Endothelial cell of umbilical vein (primary cell): ENCODE results near the gene RAPH1. TPM values are rescaled to one million over a fixed set of nuclear protein-coding genes. Genes with fewer than 3 reads are reported as not detected.

Experiments used
- BruUV-seq: library from RNA; stranded (reverse); fragments of 400-500 nt; replicated peaks from 2 replicates; lab custom pipeline; 2021; lab: Mats Ljungman, UMichigan
- CTCF ChIA-PET: fragments of 300-600, 350-600 bp; sonication (Branson Sonifier 250); formaldehyde crosslinking; loops from one replicate; lab custom pipeline; 2021; ENCODE audit warnings: antibody characterized with exemption, inconsistent platforms; lab: Charles Lee
- POLR2A ChIA-PET: fragments of 300-600, 350-600 bp; sonication (Branson Sonifier 250); formaldehyde crosslinking; loops from one replicate; lab custom pipeline; 2021; ENCODE audit warnings: antibody characterized with exemption, inconsistent platforms; lab: Charles Lee
- DNase-seq: peaks from one replicate; pipeline ENCODE4 v3.0.0-alpha.2; 2011; ENCODE audit warnings: low read depth, low spot score
- FAIRE-seq: peaks from 2 replicates; lab custom pipeline; 2011; peaks lifted over from hg19 to GRCh38; lab: Jason Lieb, UNC
- H2AFZ ChIP-seq: 2 replicates; pipeline ENCODE4 v1.6.0; 2012; ENCODE audit warnings: low read depth, low read length, control low read depth, inconsistent platforms
- H3K27ac ChIP-seq: 2 replicates; pipeline ENCODE4 v1.5.1; 2011; ENCODE audit warnings: low read depth, mild to moderate bottlenecking, control low read depth, low read length, moderate library complexity; ENCODE audit not compliant: insufficient read depth
- H3K27me3 ChIP-seq, 2 experiments: 2 replicates each; pipeline versions ENCODE4 v1.6.0 to v1.6.1; 2011; ENCODE audit warnings: low read length in 2 of 2, mixed read lengths in 1 of 2; ENCODE audit not compliant: control insufficient read depth in 2 of 2, insufficient read depth in 2 of 2
- H3K36me3 ChIP-seq, 2 experiments: 2 replicates in 1 of 2; 3 replicates in 1 of 2; pipeline ENCODE4 v1.5.1; 2011; ENCODE audit warnings: low read length in 2 of 2, mild to moderate bottlenecking in 1 of 2, moderate library complexity in 1 of 2; ENCODE audit not compliant: control insufficient read depth in 2 of 2, insufficient read depth in 2 of 2; ENCODE audit errors: extremely low read depth in 1 of 2
- H3K4me1 ChIP-seq: 3 replicates; pipeline ENCODE4 v1.5.1; 2011; ENCODE audit warnings: mild to moderate bottlenecking, low read length; ENCODE audit not compliant: control insufficient read depth, insufficient read depth; ENCODE audit errors: extremely low read depth
- H3K4me2 ChIP-seq: 2 replicates; pipeline ENCODE4 v1.6.1; 2011; ENCODE audit warnings: low read length, control low read depth, mixed read lengths; ENCODE audit not compliant: insufficient read depth
- H3K4me3 ChIP-seq, 3 experiments: fragments of 200-600 bp in 1 of 3; sonication (generic), shearing (Covaris generic) in 1 of 3; replicated peaks in 1 of 3; 2 replicates each; pipeline ENCODE4 v1.5.1; 2011 to 2016; ENCODE audit warnings: control low read depth in 3 of 3, low read length in 3 of 3, mild to moderate bottlenecking in 2 of 3, inconsistent platforms in 1 of 3, low read depth in 1 of 3, moderate library complexity in 1 of 3; ENCODE audit not compliant: insufficient read depth in 1 of 3
- H3K79me2 ChIP-seq: 2 replicates; pipeline ENCODE4 v1.6.0; 2012; ENCODE audit warnings: low read length, inconsistent platforms; ENCODE audit not compliant: control insufficient read depth, insufficient read depth
- H3K9ac ChIP-seq: replicated peaks from 2 replicates; pipeline ENCODE3; 2011; ENCODE audit warnings: low read length, control low read depth; ENCODE audit not compliant: insufficient read depth; ENCODE audit errors: extremely low read depth
- H3K9me1 ChIP-seq: replicated peaks from 3 replicates; pipeline ENCODE4 v1.6.0; 2011; ENCODE audit warnings: mild to moderate bottlenecking, low read length; ENCODE audit not compliant: control insufficient read depth, insufficient read depth; ENCODE audit errors: extremely low read depth
- H3K9me3 ChIP-seq: replicated peaks from 2 replicates; pipeline ENCODE4 v1.5.1; 2012; ENCODE audit warnings: low read length, inconsistent platforms; ENCODE audit not compliant: control insufficient read depth, insufficient read depth
- H4K20me1 ChIP-seq: replicated peaks from 2 replicates; pipeline ENCODE3; 2011; ENCODE audit warnings: mild to moderate bottlenecking, low read length; ENCODE audit not compliant: control insufficient read depth, insufficient read depth; ENCODE audit errors: extremely low read depth
- CTCF ChIP-seq, 2 donors: IDR thresholded peaks; 1 replicate in 1 of 2; 2 replicates in 1 of 2; pipeline ENCODE4 v1.5.1; 2011; ENCODE audit warnings: low read length in 2 of 2, mild to moderate bottlenecking in 2 of 2, moderate library complexity in 2 of 2, control low read depth in 1 of 2, inconsistent platforms in 1 of 2, low read depth in 1 of 2; ENCODE audit not compliant: insufficient read depth in 1 of 2; ENCODE audit errors: extremely low read depth in 1 of 2
- EZH2 ChIP-seq: IDR thresholded peaks from 2 replicates; pipeline ENCODE4 v1.6.1; 2012; ENCODE audit warnings: borderline replicate concordance, low read depth, mild to moderate bottlenecking, moderate library complexity, low read length, inconsistent platforms; ENCODE audit not compliant: severe bottlenecking
- GATA2 ChIP-seq: IDR thresholded peaks from 2 replicates; pipeline ENCODE4 v1.7.0; 2011; ENCODE audit warnings: low read depth, mild to moderate bottlenecking, moderate library complexity, mixed read lengths, low read length; ENCODE audit not compliant: insufficient read length, insufficient read depth
- JUN ChIP-seq: IDR thresholded peaks from 2 replicates; pipeline ENCODE4 v1.6.1; 2011; ENCODE audit warnings: borderline replicate concordance, low read depth; ENCODE audit not compliant: insufficient read length, insufficient read depth
- MAX ChIP-seq: IDR thresholded peaks from 2 replicates; pipeline ENCODE4 v1.6.1; 2011; ENCODE audit not compliant: insufficient read depth, insufficient read length
- MYC ChIP-seq: IDR thresholded peaks from one replicate; pipeline ENCODE4 v1.6.1; 2011; ENCODE audit warnings: mild to moderate bottlenecking, low read depth, low read length
- POLR2A ChIP-seq: IDR thresholded peaks from 2 replicates; pipeline ENCODE4 v1.6.1; 2012; ENCODE audit warnings: low read depth, mild to moderate bottlenecking, control low read depth, low read length
- POLR2AphosphoS5 ChIP-seq: IDR thresholded peaks from 2 replicates; pipeline ENCODE4 v1.6.1; 2012; ENCODE audit warnings: low read depth, mild to moderate bottlenecking, control low read depth, low read length, moderate library complexity; ENCODE audit not compliant: insufficient read depth
- dilution Hi-C: fragments of 300-500 bp; cut with MboI; formaldehyde crosslinking; loops from one replicate; pipeline ENCODE4 v1.15.0; 2019; ENCODE audit warnings: low sequenced_read_pairs; ENCODE audit not compliant: extremely low pct_ligation_motif_present
- intact Hi-C: fragments of 100-400 bp; cut with micrococcal nuclease; formaldehyde crosslinking; loops from one replicate; pipeline ENCODE4 v1.10.0; 2022
- polyA plus RNA-seq, 4 experiments: library from polyadenylated mRNA; depleted of rRNA in 3 of 4; stranded (reverse) in 3 of 4; unstranded in 1 of 4; fragments of >200 nt; gene quantifications; 2 replicates each; pipeline versions ENCODE4 v1.2.1 to v1.2.3, GENCODE V29; 2011 to 2012; ENCODE audit warnings: missing spikeins in 1 of 4
- total RNA-seq: library from RNA; stranded (reverse); gene quantifications from 2 replicates; pipeline ENCODE4 v1.2.3, GENCODE V29; 2021

RAPH1 gene
- total and polyA plus RNA-seq, 2 donors (not counting 3 experiments of a cell fraction or from before 2014, with no cell fraction given) = 5.1 to 59.5 TPM

- intact Hi-C loops (no loop called here), dilution Hi-C loops (no loop called here)
- H3K9me1 ChIP-seq = no peaks in the 10 kb centered on the region
- DNase-seq (no peak), FAIRE-seq (no peak)
- H3K4me3 ChIP-seq = no peak overlapping the region
- H3K36me3 ChIP-seq = no peaks in the 10 kb centered on the region
- H3K27me3 ChIP-seq = no peaks in the 10 kb centered on the region
- H2AFZ ChIP-seq = no peak overlapping the region
- ChIA-PET CTCF (interaction anchor here (0.9 to 2.6 kb wide), 4 partner anchors 9 to 241 kb away, joined by 4 to 13 read pairs (median 5); no protein-coding TSS in a partner anchor), POLR2A (no interaction called here)
- H3K27ac ChIP-seq = no peak overlapping the region
- no peak overlapping the region for H3K4me2 ChIP-seq
- H3K9me3 ChIP-seq = no peaks in the 10 kb centered on the region
- no peaks in the 10 kb centered on the region for H3K79me2 ChIP-seq
- no TSS peak for BruUV-seq
- no peak overlapping the region for H3K9ac ChIP-seq
- TF ChIP-seq GATA2 = no peak
- TF ChIP-seq MAX = no peak
- no peak for TF ChIP-seq EZH2
- no peak for TF ChIP-seq POLR2AphosphoS5
- no peak for TF ChIP-seq MYC
- no peak for TF ChIP-seq JUN
- no peak for TF ChIP-seq POLR2A
- TF ChIP-seq CTCF (IDR thresholded peaks at IDR 0.05; ENCODE audit: extremely low read depth in 1 of 2, insufficient read depth in 1 of 2, low read depth in 1 of 2, low read length in 2 of 2) = no peak
- H3K4me1 ChIP-seq = no peaks in the 10 kb centered on the region
- H4K20me1 ChIP-seq = no peaks in the 10 kb centered on the region
Observed at GRCh38 chr2:203574824-203575223, 39.7 kb upstream of the RAPH1 start.
